ENCODE measurements around the gene MITF. TPM values are rescaled to one million over a fixed set of nuclear protein-coding genes. Genes with fewer than 3 reads are reported as not detected.
A peak's percentile ranks its signal among the peaks of the same experiment; 100 is the strongest.

Gene MITF
- total and polyA plus RNA-seq, 8 donors, result 1.8 to 9.7 (median 5.5) TPM

- no peak for DNase-seq
- no peaks in the 10 kb centered on the region for H3K36me3 ChIP-seq
- intact Hi-C loops (cut with DNase I), result no loop called here
- ATAC-seq, result no peak
- TF ChIP-seq CTCF (IDR thresholded peaks at IDR 0.05), result no peak
- 85 to 92% methylated on average over 4 of the region's 4 CpGs for WGBS, 2 donors
- no peak overlapping the region for H3K4me3 ChIP-seq
- no peak overlapping the region for H3K27ac ChIP-seq
- no peaks in the 10 kb centered on the region for H3K27me3 ChIP-seq
- no peak for FAIRE-seq
- peaks cover 0 to 3% (median 0%) of the 10 kb centered on the region in 3 donors for H3K4me1 ChIP-seq
- H3K9me3 ChIP-seq, result no peaks in the 10 kb centered on the region
Measured at GRCh38 chr3:70006089-70006488, 266.8 kb downstream of the MITF start.

- no peak for TF ChIP-seq CTCF (IDR thresholded peaks at IDR 0.05)
- peaks cover 0 to 10% (median 7%) of the 10 kb centered on the region in 3 donors for H3K4me1 ChIP-seq
- FAIRE-seq (no peak), ATAC-seq (no peak), DNase-seq (no peak)
- WGBS, 2 donors, result 94 to 95% methylated on average over 2 of the region's 2 CpGs
- H3K4me3 ChIP-seq, result no peak overlapping the region
- no peaks in the 10 kb centered on the region for H3K36me3 ChIP-seq
- H3K27ac ChIP-seq, result no peak overlapping the region
- H3K9me3 ChIP-seq, result no peaks in the 10 kb centered on the region
- intact Hi-C loops (cut with DNase I), result no loop called here
- H3K27me3 ChIP-seq, result no peaks in the 10 kb centered on the region
Measured at GRCh38 chr3:70010346-70010745, 271.1 kb downstream of the MITF start.

GRCh38 chr3:70011582-70011981, 272.3 kb downstream of the MITF start:
- FAIRE-seq, result no peak
- intact Hi-C loops (cut with DNase I), result no loop called here
- Histone ChIP-seq H3K4me3 (no peak overlapping the region), H3K27ac (peak overlapping the region in 1 of 4 donors; percentile 62), H3K9me3 (no peaks in the 10 kb centered on the region), H3K4me1 (peaks cover 0 to 10% (median 7%) of the 10 kb centered on the region in 3 donors), H3K36me3 (no peaks in the 10 kb centered on the region), H3K27me3 (no peaks in the 10 kb centered on the region)
- 20 to 32% methylated on average over 1 of the region's 1 CpG for WGBS, 2 donors
- DNase-seq, result no peak
- ATAC-seq, result peak; percentile 64 to 95 (median 94)
- TF ChIP-seq CTCF (IDR thresholded peaks at IDR 0.05), result no peak
